COLO668 (cell line): ENCODE data around the gene MIER2.

Experiments
- DNase-seq: peaks from one replicate; lab custom pipeline; 2025; ENCODE audit not compliant: unreplicated experiment; lab: John Stamatoyannopoulos, UW

MIER2 gene

GRCh38 chr19:379796-380195 lies 35.2 kb upstream of the MIER2 start:
- no peak for DNase-seq

DNA sequence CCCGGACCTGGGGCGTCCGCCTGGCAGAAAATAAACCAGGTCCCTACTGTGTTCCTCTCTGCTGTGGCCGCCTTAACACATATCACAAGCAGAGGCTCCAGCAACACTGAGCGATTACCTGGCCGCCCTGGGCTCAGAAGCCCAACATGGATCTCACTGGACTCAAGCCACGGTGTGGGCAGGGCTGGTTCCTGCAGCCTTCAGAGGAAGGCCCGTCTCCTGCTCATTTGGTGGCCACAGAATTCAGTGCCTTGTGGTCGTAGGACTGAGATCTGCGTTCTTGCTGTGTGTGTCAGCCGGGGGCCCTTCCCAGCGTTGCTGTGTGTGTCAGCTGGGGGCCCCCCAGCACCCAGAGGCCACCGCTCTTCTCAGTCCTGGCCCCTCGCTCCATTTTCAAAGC lies 34.1 kb upstream of the MIER2 start:
- DNase-seq: no peak

- DNase-seq: no peak
These were observed 33.4 kb upstream of the MIER2 start for GRCh38 chr19:377801-378581.

DNA sequence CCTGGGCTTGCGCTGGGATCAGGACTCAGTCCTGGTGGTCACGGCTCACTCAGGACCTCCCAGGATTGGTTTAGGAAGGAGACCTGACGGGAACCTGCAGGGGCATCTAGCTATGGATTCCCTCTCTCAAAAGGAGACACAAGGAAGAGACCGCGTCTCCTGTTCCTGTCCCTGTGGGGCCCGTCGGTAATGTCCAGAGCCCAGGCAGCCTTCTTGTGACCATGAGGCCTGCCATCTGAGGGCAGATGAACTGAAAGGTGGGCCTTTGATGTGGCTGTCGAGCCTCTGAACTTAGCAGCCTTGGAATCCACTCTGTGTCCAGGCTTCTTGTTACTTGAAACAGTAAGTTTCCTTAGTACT lies 31.5 kb upstream of the MIER2 start:
- no peak for DNase-seq

DNA sequence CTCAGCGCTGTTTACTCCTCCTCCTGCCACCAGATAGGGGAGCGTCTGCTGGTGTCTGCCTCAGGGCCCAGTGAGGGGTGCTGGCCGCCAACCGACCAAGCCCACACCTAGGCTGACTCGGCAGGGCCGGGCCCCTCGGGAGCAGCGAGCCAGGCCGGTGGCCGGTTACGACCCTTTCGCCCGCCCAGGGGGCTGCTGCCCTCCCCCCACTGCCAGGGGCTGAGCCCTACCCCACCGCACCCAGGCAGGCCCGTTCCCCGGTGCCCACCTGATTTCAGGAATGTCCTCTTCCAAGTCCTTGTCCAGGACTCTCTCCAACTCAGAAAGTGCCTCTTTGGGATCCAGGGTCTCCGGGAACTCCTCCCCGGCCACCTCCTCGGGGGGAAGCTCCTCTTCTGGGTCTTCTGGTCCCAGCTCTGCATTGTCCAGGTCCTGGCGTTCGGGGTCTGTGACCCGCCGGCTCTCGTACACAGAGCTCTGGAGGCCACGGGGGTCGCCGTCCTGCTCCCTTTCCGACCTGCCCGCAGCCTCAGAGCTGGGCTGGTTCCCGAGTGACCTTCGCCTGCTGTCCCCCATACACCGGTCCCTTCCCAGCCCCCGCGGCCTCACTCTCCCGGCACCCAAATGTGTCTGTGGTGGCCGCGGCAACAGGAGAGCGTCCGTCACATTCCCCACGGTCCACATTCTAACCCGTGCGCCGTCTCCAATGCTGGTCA lies 31.0 kb upstream of the MIER2 start:
- no peak for DNase-seq

DNA sequence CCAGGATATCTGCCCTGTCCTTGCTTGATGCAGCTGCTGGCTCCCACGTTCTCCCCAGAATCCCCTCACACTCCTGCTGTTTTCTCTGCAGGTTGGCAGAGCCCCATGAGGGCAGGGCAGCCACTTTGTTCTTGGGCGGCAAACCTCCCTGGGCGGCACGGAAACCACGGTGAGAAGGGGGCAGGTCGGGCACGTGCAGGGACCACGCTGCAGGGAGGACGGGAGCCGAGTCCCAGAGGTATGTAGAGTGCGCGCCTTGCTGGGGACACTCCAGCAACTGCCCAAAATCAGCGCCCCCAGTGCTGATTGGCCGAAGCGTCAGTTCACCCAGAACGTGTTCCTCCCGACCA lies 30.3 kb upstream of the MIER2 start:
- no peak for DNase-seq

- peak; percentile 80 for DNase-seq
These were observed 29.7 kb upstream of the MIER2 start for GRCh38 chr19:374183-374885.

- peak; percentile 34 for DNase-seq
These were observed 29.0 kb upstream of the MIER2 start for GRCh38 chr19:373391-374182.

DNA sequence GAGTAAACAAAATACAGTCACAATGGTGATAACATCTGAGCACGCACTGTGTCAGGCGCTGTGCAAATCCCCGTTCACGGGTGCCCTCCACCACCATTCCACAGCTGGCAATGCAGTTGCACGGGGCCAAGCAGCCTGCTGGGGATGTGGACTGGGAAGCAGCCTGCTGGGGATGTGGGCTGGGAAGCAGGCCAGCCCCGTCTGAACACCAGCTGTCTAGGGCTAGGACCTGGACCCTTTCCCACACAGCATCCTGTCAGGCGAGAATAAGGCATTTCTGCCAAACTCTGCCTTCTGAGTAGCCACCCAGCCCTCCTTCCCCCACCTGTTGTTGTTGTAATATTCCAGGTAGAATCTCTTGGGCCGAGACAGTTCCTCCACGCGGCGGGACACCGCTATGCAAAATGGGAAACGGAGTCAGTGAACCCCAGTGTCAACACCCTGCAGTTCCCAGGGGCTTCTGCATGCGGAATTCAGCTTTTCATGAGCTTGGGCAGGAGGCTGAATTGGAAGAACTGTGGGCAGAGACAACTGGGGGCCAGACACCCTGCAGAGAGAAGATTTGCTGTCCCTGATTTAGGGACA lies 27.8 kb upstream of the MIER2 start:
- no peak for DNase-seq

- DNase-seq: no peak
These were observed 27.0 kb upstream of the MIER2 start for GRCh38 chr19:371501-372168.

DNA sequence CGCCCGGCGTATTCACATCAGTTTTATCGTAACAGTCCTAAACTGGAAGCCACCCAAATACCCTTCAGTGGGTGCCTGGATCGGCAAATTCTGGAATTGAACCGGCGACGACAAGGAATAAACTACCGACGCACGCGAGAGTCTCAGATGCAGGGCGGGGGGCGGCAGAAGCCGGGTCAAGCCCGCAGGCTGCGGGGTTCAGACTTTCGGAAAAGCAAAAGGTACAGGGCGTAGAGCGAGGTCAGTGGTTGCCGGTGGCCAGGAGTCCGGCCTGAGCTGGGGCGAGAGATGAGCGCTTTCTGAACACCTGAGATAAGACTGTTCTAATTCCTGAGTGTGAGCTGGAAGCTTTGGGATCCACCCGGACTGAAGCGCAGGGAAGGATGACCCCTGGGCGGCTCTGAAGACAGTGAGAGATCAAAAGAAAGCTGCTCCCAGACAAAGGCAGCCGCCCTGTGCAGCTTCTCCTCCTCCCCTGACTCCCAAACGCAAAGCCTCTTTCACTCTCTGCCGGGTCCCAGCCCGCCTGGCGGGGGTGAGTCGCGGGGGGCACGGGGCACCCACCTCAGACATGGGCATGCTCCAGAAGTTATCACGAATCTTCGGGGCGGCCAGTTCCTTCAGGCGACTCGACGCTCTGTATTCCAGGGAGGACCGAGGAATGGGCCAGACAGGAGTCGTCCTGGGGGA lies 26.2 kb upstream of the MIER2 start:
- no peak for DNase-seq

- no peak for DNase-seq
These were observed 25.3 kb upstream of the MIER2 start for GRCh38 chr19:369876-370275.

GRCh38 chr19:369256-369655 lies 24.7 kb upstream of the MIER2 start:
- DNase-seq: no peak

- no peak for DNase-seq
These were observed 24.0 kb upstream of the MIER2 start for GRCh38 chr19:368630-369024.

DNA sequence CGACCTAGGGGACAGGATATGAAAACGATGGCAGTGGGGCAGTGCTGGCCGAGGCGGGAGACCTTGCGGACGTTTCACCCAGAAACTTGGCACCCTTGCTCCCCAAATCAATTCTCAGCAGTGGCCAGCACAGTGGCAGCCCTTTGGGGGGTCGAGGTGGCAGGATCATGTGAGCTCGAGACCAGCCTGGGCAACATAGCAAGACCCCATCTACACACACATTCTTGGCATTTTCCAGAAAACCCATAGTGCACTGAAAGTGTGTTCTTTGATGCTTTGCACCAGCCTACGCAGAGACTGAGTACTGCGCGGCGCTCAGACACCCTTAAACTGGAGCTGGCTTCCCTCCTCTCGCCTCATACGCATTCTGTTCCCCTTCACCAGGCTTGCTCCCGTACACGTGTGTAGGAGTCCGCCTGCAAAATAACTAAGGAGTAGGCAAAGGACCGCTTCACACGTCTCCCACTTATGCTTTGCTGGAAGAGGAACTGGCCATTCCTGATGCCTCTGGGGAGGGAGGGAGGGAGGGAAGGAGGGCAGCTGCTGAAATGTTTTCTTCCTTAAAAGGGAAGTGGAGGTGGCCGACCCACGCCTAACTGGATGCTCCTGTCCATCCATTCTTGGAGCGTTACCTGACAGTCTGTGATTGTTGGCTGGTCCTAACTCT lies 23.5 kb upstream of the MIER2 start:
- no peak for DNase-seq

DNA sequence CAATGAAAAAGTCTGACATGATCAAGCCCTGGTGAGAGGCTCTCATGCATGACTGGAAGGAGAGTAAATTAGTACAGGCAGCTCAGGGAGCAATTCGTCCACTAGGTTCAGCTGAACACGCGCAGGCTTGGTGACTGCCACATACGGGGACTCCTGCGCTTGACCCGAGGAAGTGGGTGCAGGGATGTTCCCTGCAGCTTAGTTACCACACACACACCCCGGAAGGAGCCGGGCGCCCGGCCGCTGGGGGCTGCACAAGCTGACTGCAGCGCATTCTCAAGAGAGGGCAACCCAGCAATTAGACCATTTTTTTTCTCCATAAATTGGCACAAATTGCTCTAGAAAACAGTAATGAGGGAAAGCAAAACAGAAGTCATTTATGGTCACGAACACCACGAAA lies 23.0 kb upstream of the MIER2 start:
- DNase-seq: no peak

DNA sequence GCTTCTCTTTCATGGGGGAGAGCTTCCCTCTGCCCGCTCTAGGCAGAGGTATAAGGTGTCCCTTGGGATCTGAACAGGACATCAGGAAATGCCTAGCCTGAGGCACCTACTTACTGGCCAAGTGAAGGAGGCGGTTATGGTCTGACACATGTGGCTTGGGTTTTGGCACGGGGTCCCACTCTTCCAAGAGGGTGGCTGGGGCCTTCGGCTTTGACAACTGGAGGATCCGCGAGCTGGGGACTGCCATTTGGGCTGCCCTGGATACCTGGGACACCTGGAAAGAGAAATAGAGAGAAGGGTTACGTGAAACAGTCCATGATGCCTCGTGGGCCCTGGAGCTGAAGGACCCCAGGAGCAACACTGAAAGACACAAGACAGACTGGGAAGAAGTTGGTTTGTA lies 22.4 kb upstream of the MIER2 start:
- DNase-seq: no peak

GRCh38 chr19:366205-366783 lies 21.7 kb upstream of the MIER2 start:
- DNase-seq: no peak
